ENCODE data around the gene ZNF775. TPM values are rescaled to one million over a fixed set of nuclear protein-coding genes. Genes with fewer than 3 reads are reported as not detected.
A peak's percentile ranks its signal among the peaks of the same experiment; 100 is the strongest.
"Not testable (repeated sequence)": the region's sequence is repeated elsewhere in the genome, so short reads cannot be mapped to it uniquely, and the experiment has no call there.

Gene ZNF775
- polyA plus RNA-seq, 2 donors: 0.81 to 1.6 TPM

GRCh38 chr7:150384406-150385301 is 5.5 kb downstream of the ZNF775 start:
- no peaks in the 10 kb centered on the region for H3K36me3 ChIP-seq (ENCODE audit: control insufficient read depth in 2 of 2, insufficient read depth in 2 of 2, low read length in 1 of 2)
- H3K27ac ChIP-seq (ENCODE audit: low read depth in 2 of 2, low read length in 1 of 2): no peak overlapping the region
- H3K4me3 ChIP-seq (ENCODE audit: low read depth in 1 of 2, low read length in 2 of 2): no peak overlapping the region
- H3K4me1 ChIP-seq (ENCODE audit: control insufficient read depth in 2 of 2, insufficient read depth in 2 of 2, low read length in 1 of 2): peaks cover 8 to 15% of the 10 kb centered on the region in 2 donors
- no peaks in the 10 kb centered on the region for H3K27me3 ChIP-seq (ENCODE audit: control insufficient read depth in 1 of 2, insufficient read depth in 2 of 2, low read length in 2 of 2)
- H3K9me3 ChIP-seq (ENCODE audit: control insufficient read depth in 2 of 2, insufficient read depth in 1 of 2, low read depth in 1 of 2, low read length in 1 of 2): no peaks in the 10 kb centered on the region
- 77 to 83% methylated on average over 15 of the region's 15 CpGs for WGBS, 2 donors

DNA sequence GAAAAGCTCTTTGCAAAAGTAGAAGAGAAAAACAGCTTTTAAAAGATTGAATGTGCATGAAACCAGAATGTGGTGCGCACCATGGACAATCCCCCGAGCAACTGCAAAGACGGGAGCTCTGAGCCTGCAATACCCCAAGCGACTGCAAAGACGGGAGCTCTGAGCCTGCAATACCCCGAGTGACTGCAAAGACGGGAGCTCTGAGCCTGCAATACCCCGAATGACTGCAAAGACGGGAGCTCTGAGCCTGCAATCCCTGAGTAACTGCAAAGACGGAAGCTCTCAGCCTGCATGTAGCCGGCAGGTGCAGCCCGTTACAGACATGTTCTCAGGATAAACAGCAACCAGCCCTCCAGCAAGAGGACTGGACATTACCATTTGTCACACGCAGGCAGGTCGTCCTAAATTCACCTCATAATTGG is 6.2 kb downstream of the ZNF775 start:
- Histone ChIP-seq H3K36me3 (ENCODE audit: control insufficient read depth in 2 of 2, insufficient read depth in 2 of 2, low read length in 1 of 2) (no peaks in the 10 kb centered on the region), H3K4me3 (ENCODE audit: low read depth in 1 of 2, low read length in 2 of 2) (no peak overlapping the region), H3K9me3 (ENCODE audit: control insufficient read depth in 2 of 2, insufficient read depth in 1 of 2, low read depth in 1 of 2, low read length in 1 of 2) (no peaks in the 10 kb centered on the region), H3K27me3 (ENCODE audit: control insufficient read depth in 1 of 2, insufficient read depth in 2 of 2, low read length in 2 of 2) (no peaks in the 10 kb centered on the region), H3K4me1 (ENCODE audit: control insufficient read depth in 2 of 2, insufficient read depth in 2 of 2, low read length in 1 of 2) (peaks cover 8 to 12% of the 10 kb centered on the region in 2 donors), H3K27ac (ENCODE audit: low read depth in 2 of 2, low read length in 1 of 2) (no peak overlapping the region)
- WGBS, 2 donors: 79 to 88% methylated on average over 14 of the region's 14 CpGs

GRCh38 chr7:150385884-150386283 is 6.8 kb downstream of the ZNF775 start:
- WGBS, 2 donors: 57 to 60% methylated on average over 6 of the region's 6 CpGs
- H3K27me3 ChIP-seq (ENCODE audit: control insufficient read depth in 1 of 2, insufficient read depth in 2 of 2, low read length in 2 of 2); H3K27ac ChIP-seq (ENCODE audit: low read depth in 2 of 2, low read length in 1 of 2); H3K4me3 ChIP-seq (ENCODE audit: low read depth in 1 of 2, low read length in 2 of 2); H3K36me3 ChIP-seq (ENCODE audit: control insufficient read depth in 2 of 2, insufficient read depth in 2 of 2, low read length in 1 of 2); H3K9me3 ChIP-seq (ENCODE audit: control insufficient read depth in 2 of 2, insufficient read depth in 1 of 2, low read depth in 1 of 2, low read length in 1 of 2): not testable (repeated sequence)
- peaks cover 8 to 10% of the 10 kb centered on the region in 2 donors for H3K4me1 ChIP-seq (ENCODE audit: control insufficient read depth in 2 of 2, insufficient read depth in 2 of 2, low read length in 1 of 2)

DNA sequence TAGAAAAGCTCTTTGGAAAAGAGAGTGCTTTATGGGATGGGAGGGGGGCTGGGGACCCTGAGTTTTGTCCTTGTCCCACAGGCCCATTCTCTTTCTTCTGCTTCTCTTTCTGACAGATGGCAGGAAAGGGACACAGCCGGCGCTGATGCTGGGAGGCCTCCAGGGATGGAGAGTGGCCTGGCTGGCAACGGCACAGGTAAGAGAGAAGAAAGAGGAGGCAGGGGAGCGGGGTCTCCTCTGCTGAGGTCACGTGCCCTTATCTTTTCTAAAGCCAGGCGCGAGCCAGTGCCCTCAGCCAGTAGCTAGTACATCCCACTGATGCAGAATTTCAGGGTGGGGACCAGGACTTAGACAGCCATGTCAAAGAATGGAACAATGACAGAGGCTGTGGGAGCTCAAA is 9.2 kb downstream of the ZNF775 start:
- Histone ChIP-seq H3K27me3 (ENCODE audit: control insufficient read depth in 1 of 2, insufficient read depth in 2 of 2, low read length in 2 of 2) (no peaks in the 10 kb centered on the region), H3K4me3 (ENCODE audit: low read depth in 1 of 2, low read length in 2 of 2) (no peak overlapping the region), H3K27ac (ENCODE audit: low read depth in 2 of 2, low read length in 1 of 2) (peak overlapping the region in 1 of 2 donors; percentile 8), H3K36me3 (ENCODE audit: control insufficient read depth in 2 of 2, insufficient read depth in 2 of 2, low read length in 1 of 2) (no peaks in the 10 kb centered on the region), H3K4me1 (ENCODE audit: control insufficient read depth in 2 of 2, insufficient read depth in 2 of 2, low read length in 1 of 2) (peaks cover 0 to 2% of the 10 kb centered on the region in 2 donors), H3K9me3 (ENCODE audit: control insufficient read depth in 2 of 2, insufficient read depth in 1 of 2, low read depth in 1 of 2, low read length in 1 of 2) (no peaks in the 10 kb centered on the region)
- WGBS, 2 donors: 85 to 92% methylated on average over 7 of the region's 7 CpGs

DNA sequence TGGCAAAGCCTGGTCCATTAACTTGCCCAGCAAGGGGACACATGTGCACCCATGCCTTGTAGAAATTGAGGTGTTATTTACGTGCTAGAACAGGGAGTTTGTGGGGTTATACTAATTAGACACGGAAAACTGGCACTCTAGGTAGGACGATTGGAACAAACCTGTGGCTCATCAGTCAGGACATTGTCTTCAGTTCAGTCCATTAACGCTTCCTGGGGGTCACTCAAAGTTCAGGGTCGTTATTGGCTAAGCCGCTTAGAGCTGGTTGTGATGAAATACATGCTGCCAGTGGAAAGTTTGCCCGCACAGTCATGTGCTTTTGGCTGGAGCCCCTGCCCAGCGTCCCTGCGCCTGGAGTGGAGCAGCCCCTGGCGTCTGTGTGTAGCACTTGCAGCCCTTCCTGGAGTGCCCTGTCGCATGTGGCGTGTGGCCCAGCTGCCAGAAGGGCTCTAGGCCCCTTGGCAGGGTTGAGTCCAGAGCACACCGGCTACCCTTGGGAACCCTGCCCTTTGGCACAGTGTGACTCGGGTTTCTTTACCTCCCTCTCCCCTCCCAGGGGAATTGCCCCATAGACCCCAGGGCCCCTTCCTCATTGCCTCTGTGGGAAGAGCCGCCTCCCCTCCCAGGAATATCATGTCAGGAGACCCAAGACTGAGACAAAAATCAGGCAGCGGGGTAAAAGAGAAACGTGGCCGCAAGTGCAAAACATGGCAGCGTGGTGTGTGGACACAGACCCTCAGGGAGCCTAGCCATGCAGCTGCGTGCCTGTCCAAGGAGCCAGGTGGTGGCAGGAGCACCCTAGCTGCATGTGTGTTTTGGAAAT is 9.8 kb downstream of the ZNF775 start:
- Histone ChIP-seq H3K4me3 (ENCODE audit: low read depth in 1 of 2, low read length in 2 of 2) (no peak overlapping the region), H3K36me3 (ENCODE audit: control insufficient read depth in 2 of 2, insufficient read depth in 2 of 2, low read length in 1 of 2) (no peaks in the 10 kb centered on the region), H3K9me3 (ENCODE audit: control insufficient read depth in 2 of 2, insufficient read depth in 1 of 2, low read depth in 1 of 2, low read length in 1 of 2) (no peaks in the 10 kb centered on the region), H3K27ac (ENCODE audit: low read depth in 2 of 2, low read length in 1 of 2) (peak overlapping the region in 1 of 2 donors; percentile 8), H3K4me1 (ENCODE audit: control insufficient read depth in 2 of 2, insufficient read depth in 2 of 2, low read length in 1 of 2) (no peaks in the 10 kb centered on the region), H3K27me3 (ENCODE audit: control insufficient read depth in 1 of 2, insufficient read depth in 2 of 2, low read length in 2 of 2) (no peaks in the 10 kb centered on the region)
- 63 to 65% methylated on average over 20 of the region's 20 CpGs for WGBS, 2 donors

GRCh38 chr7:150389532-150389816 is 10.3 kb downstream of the ZNF775 start:
- no peaks in the 10 kb centered on the region for H3K36me3 ChIP-seq (ENCODE audit: control insufficient read depth in 2 of 2, insufficient read depth in 2 of 2, low read length in 1 of 2)
- H3K4me3 ChIP-seq (ENCODE audit: low read depth in 1 of 2, low read length in 2 of 2): no peak overlapping the region
- H3K9me3 ChIP-seq (ENCODE audit: control insufficient read depth in 2 of 2, insufficient read depth in 1 of 2, low read depth in 1 of 2, low read length in 1 of 2): no peaks in the 10 kb centered on the region
- no peaks in the 10 kb centered on the region for H3K27me3 ChIP-seq (ENCODE audit: control insufficient read depth in 1 of 2, insufficient read depth in 2 of 2, low read length in 2 of 2)
- H3K4me1 ChIP-seq (ENCODE audit: control insufficient read depth in 2 of 2, insufficient read depth in 2 of 2, low read length in 1 of 2): no peaks in the 10 kb centered on the region
- WGBS, 2 donors: 75 to 81% methylated on average over 5 of the region's 5 CpGs
- no peak overlapping the region for H3K27ac ChIP-seq (ENCODE audit: low read depth in 2 of 2, low read length in 1 of 2)

- Histone ChIP-seq H3K4me1 (ENCODE audit: control insufficient read depth in 2 of 2, insufficient read depth in 2 of 2, low read length in 1 of 2) (no peaks in the 10 kb centered on the region), H3K27ac (ENCODE audit: low read depth in 2 of 2, low read length in 1 of 2) (no peak overlapping the region), H3K36me3 (ENCODE audit: control insufficient read depth in 2 of 2, insufficient read depth in 2 of 2, low read length in 1 of 2) (no peaks in the 10 kb centered on the region), H3K9me3 (ENCODE audit: control insufficient read depth in 2 of 2, insufficient read depth in 1 of 2, low read depth in 1 of 2, low read length in 1 of 2) (no peaks in the 10 kb centered on the region), H3K4me3 (ENCODE audit: low read depth in 1 of 2, low read length in 2 of 2) (no peak overlapping the region), H3K27me3 (ENCODE audit: control insufficient read depth in 1 of 2, insufficient read depth in 2 of 2, low read length in 2 of 2) (no peaks in the 10 kb centered on the region)
- WGBS, 2 donors: 89 to 91% methylated on average over 7 of the region's 7 CpGs
Observed at GRCh38 chr7:150390205-150390604, 11.1 kb downstream of the ZNF775 start.

GRCh38 chr7:150393325-150393724 is 14.2 kb downstream of the ZNF775 start:
- no peak overlapping the region for H3K27ac ChIP-seq (ENCODE audit: low read depth in 2 of 2, low read length in 1 of 2)
- no peaks in the 10 kb centered on the region for H3K27me3 ChIP-seq (ENCODE audit: control insufficient read depth in 1 of 2, insufficient read depth in 2 of 2, low read length in 2 of 2)
- H3K4me1 ChIP-seq (ENCODE audit: control insufficient read depth in 2 of 2, insufficient read depth in 2 of 2, low read length in 1 of 2): no peaks in the 10 kb centered on the region
- H3K9me3 ChIP-seq (ENCODE audit: control insufficient read depth in 2 of 2, insufficient read depth in 1 of 2, low read depth in 1 of 2, low read length in 1 of 2): no peaks in the 10 kb centered on the region
- peaks cover 0 to 7% of the 10 kb centered on the region in 2 donors for H3K36me3 ChIP-seq (ENCODE audit: control insufficient read depth in 2 of 2, insufficient read depth in 2 of 2, low read length in 1 of 2)
- H3K4me3 ChIP-seq (ENCODE audit: low read depth in 1 of 2, low read length in 2 of 2): no peak overlapping the region
- WGBS, 2 donors: 77 to 90% methylated on average over 3 of the region's 3 CpGs

- 95 to 96% methylated on average over 20 of the region's 20 CpGs for WGBS, 2 donors
- no peak overlapping the region for H3K27ac ChIP-seq (ENCODE audit: low read depth in 2 of 2, low read length in 1 of 2)
Observed at GRCh38 chr7:150396426-150396825, 17.3 kb downstream of the ZNF775 start.

More at GRCh38 chr7:150396426-150396825, 17.3 kb downstream of the ZNF775 start:
- H3K9me3 ChIP-seq (ENCODE audit: control insufficient read depth in 2 of 2, insufficient read depth in 1 of 2, low read depth in 1 of 2, low read length in 1 of 2): no peaks in the 10 kb centered on the region
- H3K4me1 ChIP-seq (ENCODE audit: control insufficient read depth in 2 of 2, insufficient read depth in 2 of 2, low read length in 1 of 2): peaks cover 0 to 3% of the 10 kb centered on the region in 2 donors
- no peak overlapping the region for H3K4me3 ChIP-seq (ENCODE audit: low read depth in 1 of 2, low read length in 2 of 2)
- no peaks in the 10 kb centered on the region for H3K27me3 ChIP-seq (ENCODE audit: control insufficient read depth in 1 of 2, insufficient read depth in 2 of 2, low read length in 2 of 2)
- H3K36me3 ChIP-seq (ENCODE audit: control insufficient read depth in 2 of 2, insufficient read depth in 2 of 2, low read length in 1 of 2): peaks cover 0 to 7% of the 10 kb centered on the region in 2 donors
